HCT116 (cell line): ENCODE data around the gene PXMP4. TPM values are rescaled to one million over a fixed set of nuclear protein-coding genes. Genes with fewer than 3 reads are reported as not detected.

Experiments used
- ATAC-seq: fragments of 200-7000 bp; cut with Tn5 transposase; 2 replicates; pipeline ENCODE4 v1.9.1; 2020; ENCODE audit warnings: mild to moderate bottlenecking, moderate library complexity
- BruUV-seq: library from RNA; stranded (reverse); fragments of 400-500 nt; replicated peaks from 2 replicates; lab custom pipeline; 2021; lab: Mats Ljungman, UMichigan
- CTCF ChIA-PET: fragments of 300-600 bp; sonication (Branson Sonifier 250); formaldehyde crosslinking; loops from one replicate; lab custom pipeline; 2021; ENCODE audit warnings: antibody characterized with exemption; lab: Charles Lee
- POLR2A ChIA-PET: fragments of 300-600, 350-600 bp; sonication (Branson Sonifier 250); formaldehyde crosslinking; loops from one replicate; lab custom pipeline; 2021; ENCODE audit warnings: antibody characterized with exemption; lab: Charles Lee
- RAD21 ChIA-PET, 2 experiments: fragments of 300-600 bp; sonication (Branson Sonifier 250); formaldehyde crosslinking; loops; one replicate each; lab custom pipeline; 2023; ENCODE audit warnings: low total read pairs in 2 of 2; ENCODE audit not compliant: uncharacterized antibody in 2 of 2, unreplicated experiment in 2 of 2, low non-redundant PET in 1 of 2; lab: Charles Lee
- DNase-seq: peaks from one replicate; pipeline ENCODE4 v3.0.0-alpha.2; 2010; ENCODE audit warnings: low read depth, low spot score
- H2AFZ ChIP-seq: fragments of 200-600 bp; shearing (Covaris generic), sonication (generic); 2 replicates; pipeline ENCODE4 v1.6.1; 2017; ENCODE audit warnings: low read depth, mixed run types, mixed read lengths, antibody characterized with exemption, low read length; ENCODE audit not compliant: poor library complexity, severe bottlenecking
- H3K27ac ChIP-seq: 2 replicates; pipeline ENCODE4 v1.5.1; 2012; ENCODE audit warnings: low read depth, low read length
- H3K27me3 ChIP-seq: fragments of 200-600 bp; sonication (generic); 2 replicates; pipeline ENCODE4 v1.6.1; 2016; ENCODE audit warnings: mixed run types, low read length, mixed read lengths; ENCODE audit not compliant: insufficient read depth
- H3K36me3 ChIP-seq, 2 experiments: fragments of 200-500 bp in 1 of 2; fragments of 200-600 bp in 1 of 2; sonication (Bioruptor generic) in 1 of 2; sonication (generic) in 1 of 2; 2 replicates each; pipeline versions ENCODE4 v1.5.1 to v1.6.1; 2014 to 2016; ENCODE audit warnings: low read length in 2 of 2, inconsistent platforms in 1 of 2, mixed read lengths in 1 of 2, mixed run types in 1 of 2; ENCODE audit not compliant: insufficient read depth in 2 of 2, control insufficient read depth in 1 of 2
- H3K4me1 ChIP-seq, 2 experiments: fragments of 200-600 bp in 1 of 2; sonication (generic) in 1 of 2; 2 replicates each; pipeline versions ENCODE4 v1.5.1 to v1.6.1; 2012 to 2017; ENCODE audit warnings: low read length in 2 of 2, inconsistent platforms in 1 of 2, mild to moderate bottlenecking in 1 of 2, mixed read lengths in 1 of 2, mixed run types in 1 of 2, moderate library complexity in 1 of 2; ENCODE audit not compliant: insufficient read depth in 2 of 2, control insufficient read depth in 1 of 2
- H3K4me2 ChIP-seq: fragments of 200-600 bp; sonication (generic); 2 replicates; pipeline ENCODE4 v1.6.1; 2017; ENCODE audit warnings: mixed run types, low read length, mixed read lengths
- H3K4me3 ChIP-seq, 2 experiments: fragments of 200-600 bp in 1 of 2; sonication (generic) in 1 of 2; replicated peaks in 1 of 2; 2 replicates each; pipeline ENCODE4 v1.5.1; 2011 to 2016; ENCODE audit warnings: low read length in 2 of 2, control low read depth in 1 of 2, low read depth in 1 of 2, mild to moderate bottlenecking in 1 of 2, mixed read lengths in 1 of 2, mixed run types in 1 of 2
- H3K79me2 ChIP-seq: fragments of 200-600 bp; sonication (generic); 2 replicates; pipeline ENCODE4 v1.6.1; 2017; ENCODE audit warnings: mild to moderate bottlenecking, mixed run types, low read length, moderate library complexity, mixed read lengths; ENCODE audit not compliant: insufficient read depth
- H3K9ac ChIP-seq: fragments of 200-600 bp; sonication (generic); 2 replicates; pipeline ENCODE4 v1.6.1; 2016; ENCODE audit warnings: low read length, mixed read lengths
- H3K9me2 ChIP-seq: fragments of 200-600 bp; sonication (generic), shearing (Covaris generic); 2 replicates; pipeline ENCODE4 v1.6.1; 2017; ENCODE audit warnings: mixed run types, mild to moderate bottlenecking, moderate library complexity; ENCODE audit not compliant: insufficient read depth
- H3K9me3 ChIP-seq, 2 experiments: fragments of 200-500 bp in 1 of 2; fragments of 200-600 bp in 1 of 2; sonication (Bioruptor generic) in 1 of 2; sonication (generic) in 1 of 2; 2 replicates each; pipeline ENCODE4 v1.6.1; 2014 to 2017; ENCODE audit warnings: low read length in 2 of 2, mixed read lengths in 2 of 2, inconsistent platforms in 1 of 2, low read depth in 1 of 2, mild to moderate bottlenecking in 1 of 2, mixed run types in 1 of 2, moderate library complexity in 1 of 2; ENCODE audit not compliant: control insufficient read depth in 1 of 2, insufficient read depth in 1 of 2
- H4K20me1 ChIP-seq: fragments of 200-600 bp; sonication (generic), shearing (Covaris generic); 2 replicates; pipeline ENCODE4 v1.6.1; 2017; ENCODE audit warnings: mixed run types, mild to moderate bottlenecking, moderate library complexity; ENCODE audit not compliant: insufficient read depth
- EGR1 ChIP-seq: IDR thresholded peaks from 2 replicates; pipeline ENCODE4 v1.6.1; 2012; ENCODE audit warnings: low read depth
- ELF1 ChIP-seq: IDR thresholded peaks from 2 replicates; pipeline ENCODE4 v1.6.1; 2012; ENCODE audit warnings: low read depth, borderline replicate concordance
- EZH2 ChIP-seq: fragments of 200-600 bp; sonication (generic); IDR thresholded peaks from 2 replicates; pipeline ENCODE4 v1.6.1; 2017; ENCODE audit warnings: antibody characterized with exemption, mixed run types
- JUND ChIP-seq: IDR thresholded peaks from 2 replicates; pipeline ENCODE4 v1.6.1; 2012
- POLR2AphosphoS5 ChIP-seq: IDR thresholded peaks from 2 replicates; pipeline ENCODE4 v1.6.1; 2011; ENCODE audit warnings: mild to moderate bottlenecking, low read depth, low read length, moderate library complexity
- SP1 ChIP-seq: IDR thresholded peaks from 2 replicates; pipeline ENCODE4 v1.6.1; 2012; ENCODE audit warnings: low read depth
- SRF ChIP-seq: IDR thresholded peaks from 2 replicates; pipeline ENCODE4 v1.6.1; 2012; ENCODE audit warnings: low read depth
- TCF7L2 ChIP-seq: IDR thresholded peaks from 2 replicates; pipeline ENCODE4 v1.7.0; 2011; ENCODE audit warnings: borderline replicate concordance, inconsistent platforms; ENCODE audit not compliant: insufficient read depth, insufficient read length; ENCODE audit errors: extremely low read depth
- ZNF274 ChIP-seq: fragments of 200-500 bp; sonication (Bioruptor generic); IDR thresholded peaks from 2 replicates; pipeline ENCODE4 v1.6.1; 2014; ENCODE audit warnings: mild to moderate bottlenecking, low read depth, low read length, inconsistent platforms
- intact Hi-C: fragments of 100-400 bp; cut with micrococcal nuclease; formaldehyde crosslinking; loops from 2 replicates; pipeline ENCODE4 v1.10.0; 2022
- total RNA-seq: library from RNA; stranded (reverse); gene quantifications from one replicate; pipeline ENCODE4 v1.2.1, GENCODE V29; 2021; ENCODE audit not compliant: unreplicated experiment

Gene PXMP4
- total RNA-seq, 1 experiment from 2014 or later, result 9.6 TPM

DNA sequence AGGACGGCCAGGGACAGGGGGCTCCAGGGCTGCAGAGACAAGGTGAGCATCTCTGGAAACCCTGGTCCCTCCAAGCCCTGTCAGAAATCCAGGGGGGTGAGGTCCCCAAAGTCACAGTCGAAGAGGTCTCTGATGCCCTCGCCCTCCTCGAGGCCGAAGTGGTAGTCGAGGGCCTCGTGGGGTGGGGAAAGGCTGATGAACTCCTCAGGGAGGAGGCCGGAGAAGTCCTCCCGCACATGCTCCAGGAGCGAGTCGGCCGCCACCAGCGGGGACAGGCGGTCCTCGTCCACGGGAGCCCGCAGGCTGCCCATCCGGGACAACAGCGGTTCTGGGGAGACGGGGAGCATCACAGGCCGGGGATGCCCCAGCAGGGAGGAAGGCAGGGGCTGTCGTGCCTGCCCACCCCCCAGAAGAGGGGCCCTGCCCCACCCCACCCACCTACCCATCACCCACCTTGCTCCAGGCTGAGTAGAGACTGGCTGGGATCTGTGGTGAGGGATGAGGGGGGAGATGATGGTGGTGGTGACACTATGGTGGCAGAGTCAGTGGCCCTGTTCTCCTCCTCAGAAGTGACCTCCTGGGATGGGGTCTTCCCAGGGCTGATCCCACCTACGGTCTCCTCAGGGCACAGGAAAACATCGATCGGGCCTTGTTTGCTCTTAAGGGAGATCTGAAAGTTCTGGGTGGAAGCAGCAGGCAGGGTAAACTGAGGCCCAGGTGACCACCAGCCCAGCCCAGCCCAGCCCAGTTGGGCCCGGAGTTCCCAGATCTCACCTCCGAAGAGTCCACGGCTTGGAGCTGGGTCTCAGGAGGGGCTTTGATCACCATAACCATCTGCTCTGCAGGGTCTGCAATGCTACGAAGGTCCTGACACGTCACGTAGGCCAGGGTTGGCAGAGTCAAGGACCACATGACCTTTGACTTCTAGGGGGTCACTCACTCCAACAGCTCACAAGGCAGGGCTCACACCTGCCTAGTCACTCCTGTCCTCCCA, 43.2 kb downstream of the PXMP4 start:
- H3K27ac ChIP-seq, result peak overlapping the region; percentile 45; the same call in 1 of the 2 replicates
- peaks cover 0 to 5% of the 10 kb centered on the region in 2 experiments; a peak in 2 of 4 replicates for H3K36me3 ChIP-seq
- RAD21 ChIA-PET, result no interaction called here
- H3K27me3 ChIP-seq, result no peaks in the 10 kb centered on the region
- no peaks in the 10 kb centered on the region for H3K9me2 ChIP-seq
- no peak for DNase-seq
- TF ChIP-seq EZH2, result no peak
- TF ChIP-seq TCF7L2, result no peak
- no peak for TF ChIP-seq EGR1
- no peak for TF ChIP-seq SP1
- peaks cover 20% of the 10 kb centered on the region; the same call in 1 of the 2 replicates for H3K79me2 ChIP-seq
- no peak overlapping the region for H3K9ac ChIP-seq
- no peaks in the 10 kb centered on the region for H4K20me1 ChIP-seq
- no peak for ATAC-seq
- no peaks in the 10 kb centered on the region for H3K9me3 ChIP-seq
- POLR2A ChIA-PET, result no interaction called here
- no peak overlapping the region for H3K4me3 ChIP-seq
- peaks cover 15 to 24% of the 10 kb centered on the region in 2 experiments for H3K4me1 ChIP-seq
- H2AFZ ChIP-seq, result no peak overlapping the region
- CTCF ChIA-PET, result no interaction called here
- intact Hi-C loops, result no loop called here
- no peak overlapping the region for H3K4me2 ChIP-seq
- no TSS peak for BruUV-seq

DNA sequence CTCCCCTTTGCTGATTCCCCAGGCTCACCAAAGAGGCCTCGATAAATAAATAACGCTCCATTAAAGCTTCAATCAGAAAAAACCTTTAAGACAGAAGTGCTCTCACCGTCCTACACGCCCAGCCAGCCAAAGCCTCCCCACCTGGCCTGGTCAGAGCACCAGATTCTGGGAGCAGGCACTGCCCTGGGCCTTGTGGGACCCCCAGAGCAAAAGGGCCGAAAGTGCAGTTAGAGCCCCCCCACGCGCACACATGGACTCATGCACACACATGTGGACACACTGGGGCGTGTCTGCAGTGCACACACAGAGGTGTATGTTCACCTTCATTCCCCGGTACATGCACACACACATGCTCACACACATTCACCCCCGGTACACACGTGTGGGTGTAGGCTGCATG, 44.0 kb downstream of the PXMP4 start:
- no peaks in the 10 kb centered on the region for H3K9me2 ChIP-seq
- no TSS peak for BruUV-seq
- ATAC-seq (no peak), DNase-seq (no peak)
- no peaks in the 10 kb centered on the region for H4K20me1 ChIP-seq
- ChIA-PET POLR2A (no interaction called here), CTCF (no interaction called here), RAD21 (no interaction called here)
- H3K27me3 ChIP-seq, result no peaks in the 10 kb centered on the region
- intact Hi-C loops, result no loop called here
- H2AFZ ChIP-seq, result no peak overlapping the region
- peaks cover 6 to 7% of the 10 kb centered on the region in 2 experiments; a peak in 3 of 4 replicates for H3K36me3 ChIP-seq
- TF ChIP-seq TCF7L2 (no peak), POLR2AphosphoS5 (no peak), ELF1 (no peak), JUND (no peak), ZNF274 (no peak), SP1 (no peak), SRF (no peak)
- no peak overlapping the region for H3K4me2 ChIP-seq
- H3K9me3 ChIP-seq, result no peaks in the 10 kb centered on the region
- peaks cover 15 to 24% of the 10 kb centered on the region in 2 experiments for H3K4me1 ChIP-seq
- no peak overlapping the region for H3K9ac ChIP-seq
- H3K27ac ChIP-seq, result no peak overlapping the region
- peaks cover 26% of the 10 kb centered on the region; the same call in 1 of the 2 replicates for H3K79me2 ChIP-seq
- no peak overlapping the region for H3K4me3 ChIP-seq
